GM21447 (cell line): ENCODE results near the gene AOPEP.

ENCODE experiments used
- ATAC-seq: cut with Tn5 transposase; IDR thresholded peaks from one replicate; pipeline ENCODE4 v1.9.1; 2021; ENCODE audit not compliant: unreplicated experiment

The AOPEP gene, protein sequence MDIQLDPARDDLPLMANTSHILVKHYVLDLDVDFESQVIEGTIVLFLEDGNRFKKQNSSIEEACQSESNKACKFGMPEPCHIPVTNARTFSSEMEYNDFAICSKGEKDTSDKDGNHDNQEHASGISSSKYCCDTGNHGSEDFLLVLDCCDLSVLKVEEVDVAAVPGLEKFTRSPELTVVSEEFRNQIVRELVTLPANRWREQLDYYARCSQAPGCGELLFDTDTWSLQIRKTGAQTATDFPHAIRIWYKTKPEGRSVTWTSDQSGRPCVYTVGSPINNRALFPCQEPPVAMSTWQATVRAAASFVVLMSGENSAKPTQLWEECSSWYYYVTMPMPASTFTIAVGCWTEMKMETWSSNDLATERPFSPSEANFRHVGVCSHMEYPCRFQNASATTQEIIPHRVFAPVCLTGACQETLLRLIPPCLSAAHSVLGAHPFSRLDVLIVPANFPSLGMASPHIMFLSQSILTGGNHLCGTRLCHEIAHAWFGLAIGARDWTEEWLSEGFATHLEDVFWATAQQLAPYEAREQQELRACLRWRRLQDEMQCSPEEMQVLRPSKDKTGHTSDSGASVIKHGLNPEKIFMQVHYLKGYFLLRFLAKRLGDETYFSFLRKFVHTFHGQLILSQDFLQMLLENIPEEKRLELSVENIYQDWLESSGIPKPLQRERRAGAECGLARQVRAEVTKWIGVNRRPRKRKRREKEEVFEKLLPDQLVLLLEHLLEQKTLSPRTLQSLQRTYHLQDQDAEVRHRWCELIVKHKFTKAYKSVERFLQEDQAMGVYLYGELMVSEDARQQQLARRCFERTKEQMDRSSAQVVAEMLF

DNA sequence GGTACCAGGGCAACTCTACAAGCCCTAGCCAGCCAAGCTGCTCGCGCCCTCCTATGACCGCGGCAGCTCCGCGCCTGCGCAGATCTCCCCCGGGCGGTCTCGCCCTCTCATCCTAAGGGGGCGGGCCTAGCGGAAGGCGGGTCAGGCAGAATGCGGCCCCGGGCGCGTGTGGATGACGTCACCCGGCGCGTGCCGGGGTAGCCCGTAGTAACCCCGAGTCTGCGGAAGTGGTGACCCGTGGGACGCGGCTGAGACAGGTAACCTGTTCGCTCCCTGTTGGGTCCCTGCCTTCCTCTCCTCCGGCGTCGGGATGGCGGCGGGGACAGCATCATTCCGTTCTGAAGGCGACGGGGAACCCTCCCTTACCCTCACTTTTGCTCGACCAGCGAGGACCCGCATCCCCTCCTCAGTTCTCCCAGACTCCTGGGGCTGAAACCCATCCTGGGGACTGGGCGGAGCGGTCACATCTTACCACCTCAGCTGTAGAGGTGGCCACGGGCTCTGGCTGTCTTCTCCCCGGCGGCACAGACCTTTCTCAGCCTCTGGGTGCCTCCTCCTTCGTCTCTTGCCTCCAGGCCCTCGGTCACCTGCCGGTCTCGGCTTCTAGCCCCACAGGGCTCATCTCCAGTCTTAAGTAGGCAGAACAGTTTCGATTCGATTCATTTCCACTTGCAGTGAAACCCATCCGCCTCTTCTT lies at the start of gene AOPEP:
Gene AOPEP, plus strand, starts transcription at position 205 of the 697 bp plus-strand sequence. CDS start 33,085 bp downstream, outside the sequence.
- ATAC-seq = peak; percentile 95

DNA sequence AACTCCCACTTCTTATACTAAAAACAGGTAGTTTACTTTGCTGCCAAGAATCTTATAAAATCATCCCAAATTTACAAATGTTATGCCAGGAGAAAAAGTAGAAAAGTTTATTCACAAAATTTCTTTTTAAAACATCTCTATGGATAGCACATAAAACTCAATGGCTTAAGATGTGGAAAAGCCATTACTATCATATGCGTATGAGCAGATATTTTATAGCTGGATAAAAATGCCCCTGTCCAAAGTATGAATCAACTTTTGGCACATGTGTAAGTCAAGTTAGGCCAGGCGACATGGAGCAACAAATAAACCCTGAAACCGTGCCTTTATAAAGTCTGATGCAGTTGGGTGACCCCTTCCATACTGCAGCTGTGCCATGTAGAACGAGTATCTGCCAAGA lies 48.6 kb upstream of the AOPEP start:
- ATAC-seq = no peak

GRCh38 chr9:94679587-94679986 lies 46.9 kb upstream of the AOPEP start:
- no peak for ATAC-seq

DNA sequence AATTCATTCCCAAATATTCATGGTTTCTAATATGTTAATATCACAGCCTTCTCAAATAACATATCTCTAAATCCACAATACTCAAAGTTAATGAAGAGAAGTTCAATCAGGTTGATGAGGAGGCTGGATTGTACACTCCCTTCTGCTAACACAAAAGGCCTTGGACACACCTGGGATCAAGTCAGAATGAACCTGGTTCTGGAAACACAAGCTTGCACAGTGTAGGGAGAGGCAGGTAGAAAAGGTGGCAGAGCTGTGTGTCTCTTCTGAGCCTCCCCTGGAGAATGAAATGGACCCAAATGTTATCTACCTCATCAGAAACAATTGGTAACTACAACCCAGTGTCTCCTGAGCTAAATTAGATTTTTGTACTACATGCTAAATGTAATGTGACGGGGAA lies 46.5 kb upstream of the AOPEP start:
- ATAC-seq = no peak

DNA sequence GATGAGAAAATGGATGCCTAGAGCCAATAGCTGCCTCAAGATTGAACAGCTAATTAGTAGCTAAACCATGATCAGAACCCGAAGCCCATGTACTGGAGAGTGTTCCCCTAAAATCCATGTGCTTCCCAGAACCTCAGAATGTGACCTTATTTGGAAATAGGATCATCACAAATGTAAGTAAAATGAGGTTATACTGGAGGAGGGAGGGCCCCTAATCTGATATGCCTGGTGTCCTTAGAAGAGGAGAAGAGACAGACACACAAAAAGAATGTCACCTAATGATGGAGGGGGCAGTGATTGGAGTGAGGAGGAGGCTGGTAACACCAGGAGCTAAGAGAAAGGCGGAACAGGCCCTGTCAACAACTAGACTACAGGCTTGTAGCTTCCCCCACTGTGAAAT lies 45.9 kb upstream of the AOPEP start:
- ATAC-seq = no peak

DNA sequence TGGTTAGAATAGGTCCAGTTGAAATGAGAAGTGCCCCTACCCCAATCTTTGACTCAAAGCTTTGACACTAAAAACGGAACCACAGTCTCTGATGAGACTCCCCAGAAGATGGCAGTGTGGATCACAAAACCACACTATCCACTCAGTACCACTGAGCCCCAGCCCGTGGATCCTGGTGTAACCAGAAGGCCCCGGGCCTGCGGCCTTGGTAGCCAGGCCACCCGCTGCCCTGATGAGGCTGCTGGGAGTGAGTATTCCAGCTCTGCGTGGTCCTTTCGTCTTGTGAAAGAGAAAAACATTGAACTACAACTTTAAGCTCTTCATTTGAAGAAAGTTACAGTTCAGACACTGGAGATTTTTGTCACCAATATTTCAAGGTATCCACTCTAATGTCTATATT lies 45.0 kb upstream of the AOPEP start:
- ATAC-seq = no peak

DNA sequence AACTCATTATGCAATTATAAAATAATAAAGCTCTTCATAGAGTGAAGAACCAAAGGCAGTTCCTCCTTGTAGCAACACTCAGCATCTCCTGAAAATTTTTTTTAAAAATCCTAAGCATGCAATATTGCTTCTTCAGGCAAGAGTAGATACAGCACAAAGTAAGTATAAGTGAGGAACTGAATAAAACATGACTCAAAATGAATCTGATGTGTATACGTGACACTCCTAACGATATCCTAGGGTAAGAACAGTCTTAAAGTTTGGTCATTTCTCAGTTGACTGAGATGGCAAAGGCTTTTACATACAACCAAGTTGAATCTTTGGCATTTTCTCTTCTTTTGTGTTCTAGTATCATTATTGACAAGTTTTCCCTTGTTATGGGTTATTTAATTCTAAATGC lies 41.1 kb upstream of the AOPEP start:
- no peak for ATAC-seq

GRCh38 chr9:94687451-94687850 lies 39.0 kb upstream of the AOPEP start:
- no peak for ATAC-seq

DNA sequence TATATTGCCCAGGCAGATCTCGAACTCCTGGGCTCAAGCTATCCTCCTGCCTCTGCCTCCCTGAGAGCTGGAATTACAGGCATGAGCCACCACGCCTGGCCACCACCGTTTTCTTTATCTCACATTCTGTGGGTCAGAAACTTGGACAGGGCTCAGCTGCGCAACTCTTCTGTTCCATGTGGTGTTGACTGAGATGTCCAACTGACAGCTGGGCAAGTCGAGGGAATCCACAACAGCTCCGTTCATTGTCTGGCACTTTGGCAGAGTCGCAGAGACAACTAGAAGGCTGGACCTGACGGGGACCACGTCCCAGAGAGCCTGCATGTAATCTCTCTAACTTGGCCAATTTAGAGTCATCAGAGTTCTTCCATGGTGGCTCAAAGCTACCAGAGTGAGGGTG lies 36.2 kb upstream of the AOPEP start:
- no peak for ATAC-seq

GRCh38 chr9:94692601-94693000 lies 33.9 kb upstream of the AOPEP start:
- ATAC-seq = no peak

GRCh38 chr9:94693485-94694204 lies 32.9 kb upstream of the AOPEP start:
- ATAC-seq = no peak

DNA sequence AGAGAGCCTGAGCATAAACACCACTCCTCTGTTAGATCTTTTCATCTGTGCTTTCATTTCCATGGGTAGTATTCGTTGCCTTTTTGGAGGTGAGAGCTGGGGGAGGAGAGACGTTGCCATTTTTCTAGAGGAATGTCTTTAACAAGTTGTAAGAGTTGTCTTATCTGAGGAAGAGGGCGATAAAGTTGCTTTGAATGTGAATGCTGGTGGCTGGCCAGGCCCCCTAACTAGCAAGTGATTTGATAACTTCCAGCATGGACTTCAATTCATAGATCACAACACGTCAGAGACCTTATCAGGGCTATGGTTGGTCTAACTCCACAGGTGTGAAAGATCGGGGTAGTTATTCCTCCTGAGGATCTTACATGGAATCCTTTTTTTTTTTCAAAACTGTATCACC lies 30.0 kb upstream of the AOPEP start:
- no peak for ATAC-seq

DNA sequence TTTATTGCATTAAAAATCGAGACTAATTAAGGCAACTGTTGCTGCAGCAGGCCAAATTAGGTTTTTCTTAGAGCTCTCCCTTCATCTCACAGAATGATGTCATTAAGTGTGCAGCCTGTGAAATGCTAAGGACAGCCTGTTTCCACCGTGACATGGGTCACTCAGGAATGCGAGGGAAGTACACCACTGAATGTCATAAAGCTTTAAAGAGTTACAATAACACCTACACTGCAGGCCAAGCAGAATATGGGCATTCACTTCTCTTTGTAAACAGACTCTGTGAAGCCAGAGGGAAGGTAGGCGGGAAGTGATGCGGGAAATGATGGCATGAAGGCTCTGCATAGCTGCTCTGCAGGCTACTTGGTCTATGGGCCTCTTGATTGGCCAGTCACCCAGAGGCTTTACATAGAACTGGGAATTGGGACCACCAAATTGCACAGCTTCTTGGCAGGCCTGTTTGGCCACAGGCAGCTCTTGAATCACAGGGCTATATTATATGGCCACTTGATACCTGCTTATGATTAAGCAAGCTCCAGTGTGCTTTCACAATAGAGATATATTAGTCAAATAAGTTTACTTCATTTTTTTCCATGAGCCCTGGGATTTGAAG lies 28.4 kb upstream of the AOPEP start:
- ATAC-seq = no peak

GRCh38 chr9:94699715-94700373 lies 26.7 kb upstream of the AOPEP start:
- ATAC-seq = no peak

DNA sequence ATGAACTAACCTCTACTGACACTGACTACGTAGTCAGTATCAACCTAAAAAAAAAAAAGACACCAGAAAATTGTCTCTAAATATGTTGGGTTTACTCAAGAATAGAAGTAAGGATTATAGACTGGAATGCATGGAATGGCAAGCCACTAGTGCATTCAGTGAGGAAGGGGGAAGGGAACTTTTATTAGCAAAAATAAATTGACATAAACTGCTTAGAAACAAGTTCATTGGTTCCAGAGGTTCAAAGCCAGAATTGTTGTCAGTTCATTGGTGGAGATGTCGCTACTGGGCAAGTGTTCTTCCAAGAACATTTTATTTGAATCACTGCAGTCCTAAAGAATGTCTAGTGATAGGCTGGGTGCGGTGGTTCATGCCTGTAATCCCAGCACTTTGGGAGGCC lies 26.1 kb upstream of the AOPEP start:
- ATAC-seq = no peak

DNA sequence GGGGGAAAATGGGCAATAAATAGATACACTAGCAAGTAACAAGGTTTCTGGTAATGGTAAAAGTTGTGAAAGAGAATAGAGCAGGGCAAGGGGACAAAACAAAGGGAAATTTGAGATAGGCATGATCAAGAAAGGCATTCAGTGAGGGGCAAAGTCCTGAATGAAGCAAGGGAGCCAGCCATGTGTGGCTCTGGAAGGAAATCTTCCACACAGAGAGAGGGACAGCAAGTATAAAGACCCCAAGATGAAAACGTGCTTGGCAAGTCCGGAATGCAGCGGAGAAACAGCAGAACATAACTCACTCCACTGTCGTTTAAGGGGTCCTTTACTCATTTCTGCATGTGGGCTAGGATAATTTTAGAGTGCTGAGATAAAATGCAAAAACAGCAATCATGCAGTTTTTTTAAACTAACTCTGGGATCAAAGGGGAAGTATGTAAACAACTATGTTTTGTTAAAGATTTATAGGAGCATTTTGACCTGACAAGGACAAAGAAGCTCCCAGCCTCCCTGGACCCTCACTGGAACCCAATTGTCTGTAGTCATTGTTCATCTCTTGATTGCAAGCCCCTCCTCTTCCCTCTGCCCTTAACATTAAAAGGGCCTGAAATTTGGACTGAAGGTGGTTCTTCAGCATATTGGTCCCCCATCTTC lies 22.9 kb upstream of the AOPEP start:
- no peak for ATAC-seq

GRCh38 chr9:94705162-94705702 lies 21.3 kb upstream of the AOPEP start:
- ATAC-seq = no peak

GRCh38 chr9:94706922-94707321 lies 19.6 kb upstream of the AOPEP start:
- no peak for ATAC-seq
